HepG2 (cell line): ENCODE results near the gene OR2AT4.
"Not testable (repeated sequence)": the region's sequence is repeated elsewhere in the genome, so short reads cannot be mapped to it uniquely, and the experiment has no call there.

Experiments
- CTCF ChIP-seq: sonication (generic); formaldehyde crosslinking; IDR thresholded peaks from 2 replicates; pipeline ENCODE4 v1.5.0; 2020; ENCODE audit warnings: mild to moderate bottlenecking, missing genetic modification reagents, moderate library complexity
- FOXM1 ChIP-seq: sonication (generic); formaldehyde crosslinking; IDR thresholded peaks from 2 replicates; pipeline ENCODE4 v1.5.0; 2020; ENCODE audit warnings: missing genetic modification reagents
- GPN1 ChIP-seq: sonication (generic); formaldehyde crosslinking; IDR thresholded peaks from 2 replicates; pipeline ENCODE4 v1.5.1; 2020; ENCODE audit warnings: missing genetic modification reagents, borderline replicate concordance
- HNRNPL ChIP-seq: fragments of 200-400 bp; formaldehyde crosslinking; IDR thresholded peaks from 2 replicates; pipeline ENCODE4 v1.6.1; 2017; ENCODE audit warnings: mild to moderate bottlenecking, low read depth, low read length
- JUN ChIP-seq: sonication (generic); formaldehyde crosslinking; IDR thresholded peaks from 2 replicates; pipeline ENCODE4 v1.4.0; 2020; ENCODE audit warnings: mild to moderate bottlenecking, missing genetic modification reagents
- JUND ChIP-seq: sonication (generic); formaldehyde crosslinking; IDR thresholded peaks from 2 replicates; pipeline ENCODE4 v1.8.0; 2022; ENCODE audit warnings: mild to moderate bottlenecking, missing genetic modification reagents
- MED13 ChIP-seq: sonication (generic); formaldehyde crosslinking; IDR thresholded peaks from 2 replicates; pipeline ENCODE4 v1.5.0; 2020; ENCODE audit warnings: missing genetic modification reagents
- POLR2A ChIP-seq, 2 experiments: IDR thresholded peaks; 2 replicates each; pipeline ENCODE4 v1.6.1; 2011; ENCODE audit warnings: low read depth in 2 of 2, low read length in 2 of 2, mild to moderate bottlenecking in 1 of 2, moderate library complexity in 1 of 2; ENCODE audit not compliant: insufficient read depth in 1 of 2
- SMAD3 ChIP-seq: sonication (generic); formaldehyde crosslinking; IDR thresholded peaks from 2 replicates; pipeline ENCODE4 v1.4.0; 2020; ENCODE audit warnings: missing genetic modification reagents
- ZNF501 ChIP-seq: sonication (generic); formaldehyde crosslinking; IDR thresholded peaks from 2 replicates; pipeline ENCODE4 v1.5.1; 2020; ENCODE audit warnings: mild to moderate bottlenecking, moderate library complexity, missing genetic modification reagents
- ZNF646 ChIP-seq: sonication (generic); formaldehyde crosslinking; IDR thresholded peaks from 2 replicates; pipeline ENCODE4 v1.9.0; 2021; ENCODE audit warnings: mild to moderate bottlenecking, missing genetic modification reagents

- not testable (repeated sequence) for TF ChIP-seq POLR2A (IDR thresholded peaks at IDR 0.05; ENCODE audit: insufficient read depth in 1 of 2, low read depth in 2 of 2, low read length in 2 of 2); GPN1 (CRISPR knock-in tag); HNRNPL; ZNF646 (CRISPR knock-in tag); MED13 (CRISPR knock-in tag); JUN (CRISPR knock-in tag); ZNF501; JUND (CRISPR knock-in tag); SMAD3; FOXM1 (CRISPR knock-in tag); CTCF
Measured at GRCh38 chr11:75041821-75042220, 54.9 kb downstream of the OR2AT4 start.
